PC-3 (cell line): ENCODE measurements around the gene OLIG2.

ENCODE experiments used
- EZH2 ChIP-seq: fragments of 300-600 bp; sonication (generic); IDR thresholded peaks from one replicate; pipeline ENCODE4 v1.6.1; 2017; ENCODE audit warnings: antibody characterized with exemption, mild to moderate bottlenecking, low read length; ENCODE audit not compliant: unreplicated experiment
- TF ChIP-seq, protein P1 (sequence below): fragments of 300-600 bp; sonication (generic); conservative IDR thresholded peaks from 2 replicates; pipeline ENCODE4 v1.5.1; 2017; ENCODE audit warnings: antibody characterized with exemption, low read depth, mild to moderate bottlenecking, low read length

- TF ChIP-seq, protein P1, sequence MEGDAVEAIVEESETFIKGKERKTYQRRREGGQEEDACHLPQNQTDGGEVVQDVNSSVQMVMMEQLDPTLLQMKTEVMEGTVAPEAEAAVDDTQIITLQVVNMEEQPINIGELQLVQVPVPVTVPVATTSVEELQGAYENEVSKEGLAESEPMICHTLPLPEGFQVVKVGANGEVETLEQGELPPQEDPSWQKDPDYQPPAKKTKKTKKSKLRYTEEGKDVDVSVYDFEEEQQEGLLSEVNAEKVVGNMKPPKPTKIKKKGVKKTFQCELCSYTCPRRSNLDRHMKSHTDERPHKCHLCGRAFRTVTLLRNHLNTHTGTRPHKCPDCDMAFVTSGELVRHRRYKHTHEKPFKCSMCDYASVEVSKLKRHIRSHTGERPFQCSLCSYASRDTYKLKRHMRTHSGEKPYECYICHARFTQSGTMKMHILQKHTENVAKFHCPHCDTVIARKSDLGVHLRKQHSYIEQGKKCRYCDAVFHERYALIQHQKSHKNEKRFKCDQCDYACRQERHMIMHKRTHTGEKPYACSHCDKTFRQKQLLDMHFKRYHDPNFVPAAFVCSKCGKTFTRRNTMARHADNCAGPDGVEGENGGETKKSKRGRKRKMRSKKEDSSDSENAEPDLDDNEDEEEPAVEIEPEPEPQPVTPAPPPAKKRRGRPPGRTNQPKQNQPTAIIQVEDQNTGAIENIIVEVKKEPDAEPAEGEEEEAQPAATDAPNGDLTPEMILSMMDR, result no peak
- TF ChIP-seq EZH2, result no peak
Measured at GRCh38 chr21:33076600-33077329, 51.0 kb downstream of the OLIG2 start.
